Calu3 (cell line): ENCODE results near the gene DPP6. TPM values are rescaled to one million over a fixed set of nuclear protein-coding genes. Genes with fewer than 3 reads are reported as not detected.

ENCODE experiments used
- BruUV-seq: library from RNA; stranded (reverse); fragments of 400-500 nt; replicated peaks from 2 replicates; lab custom pipeline; 2021; lab: Mats Ljungman, UMichigan
- CTCF ChIA-PET: fragments of 300-600 bp; sonication (Branson Sonifier 250); formaldehyde crosslinking; loops from one replicate; lab custom pipeline; 2022; ENCODE audit warnings: antibody characterized with exemption; lab: Charles Lee
- DNase-seq: peaks from one replicate; pipeline ENCODE4 v3.0.0; 2022
- H3K27ac Mint-ChIP-seq: one replicate; pipeline ENCODE4 v1.8.0; 2022; ENCODE audit warnings: mixed read lengths; ENCODE audit not compliant: unreplicated experiment
- H3K27me3 Mint-ChIP-seq: one replicate; pipeline ENCODE4 v1.8.0; 2022; ENCODE audit warnings: mixed read lengths; ENCODE audit not compliant: unreplicated experiment
- H3K36me3 Mint-ChIP-seq: one replicate; pipeline ENCODE4 v1.8.0; 2022; ENCODE audit warnings: mild to moderate bottlenecking, moderate library complexity, mixed read lengths; ENCODE audit not compliant: insufficient read depth, unreplicated experiment
- H3K4me1 Mint-ChIP-seq: one replicate; pipeline ENCODE4 v1.8.0; 2022; ENCODE audit warnings: mild to moderate bottlenecking, low read depth, mixed read lengths; ENCODE audit not compliant: unreplicated experiment
- H3K4me3 Mint-ChIP-seq: one replicate; pipeline ENCODE4 v1.8.0; 2022; ENCODE audit warnings: mild to moderate bottlenecking, low read depth, moderate library complexity, mixed read lengths; ENCODE audit not compliant: unreplicated experiment
- H3K9me3 Mint-ChIP-seq: one replicate; pipeline ENCODE4 v1.8.0; 2022; ENCODE audit warnings: low read depth, mixed read lengths; ENCODE audit not compliant: unreplicated experiment
- CTCF ChIP-seq: fragments of 200-600 bp; IDR thresholded peaks from one replicate; pipeline ENCODE4 v1.8.0; 2022; ENCODE audit warnings: antibody characterized with exemption; ENCODE audit not compliant: unreplicated experiment
- intact Hi-C: fragments of 100-400 bp; cut with micrococcal nuclease; formaldehyde crosslinking; loops from one replicate; pipeline ENCODE4 v1.10.0; 2022; ENCODE audit not compliant: unreplicated experiment
- total RNA-seq: library from RNA; stranded (reverse); gene quantifications from 2 replicates; pipeline ENCODE4 v1.2.3, GENCODE V29; 2022

The DPP6 gene
- total RNA-seq, 1 experiment from 2014 or later: not detected

GRCh38 chr7:154299736-154300135 is 247.5 kb downstream of the DPP6 start:
- no peaks in the 10 kb centered on the region for H3K27me3 Mint-ChIP-seq
- intact Hi-C loops: no loop called here
- H3K4me3 Mint-ChIP-seq: no peak overlapping the region
- no peaks in the 10 kb centered on the region for H3K36me3 Mint-ChIP-seq
- CTCF ChIA-PET: no interaction called here
- H3K27ac Mint-ChIP-seq: no peak overlapping the region
- BruUV-seq: no TSS peak
- peaks cover 15% of the 10 kb centered on the region for H3K9me3 Mint-ChIP-seq
- no peaks in the 10 kb centered on the region for H3K4me1 Mint-ChIP-seq
- TF ChIP-seq CTCF: no peak
- no peak for DNase-seq

GRCh38 chr7:154302380-154302779 is 250.2 kb downstream of the DPP6 start:
- DNase-seq: no peak
- no TSS peak for BruUV-seq
- peaks cover 17% of the 10 kb centered on the region for H3K9me3 Mint-ChIP-seq
- no peaks in the 10 kb centered on the region for H3K36me3 Mint-ChIP-seq
- H3K27ac Mint-ChIP-seq: no peak overlapping the region
- no peaks in the 10 kb centered on the region for H3K4me1 Mint-ChIP-seq
- no peaks in the 10 kb centered on the region for H3K27me3 Mint-ChIP-seq
- intact Hi-C loops: no loop called here
- H3K4me3 Mint-ChIP-seq: no peak overlapping the region
- TF ChIP-seq CTCF: no peak
- CTCF ChIA-PET: no interaction called here

DNA sequence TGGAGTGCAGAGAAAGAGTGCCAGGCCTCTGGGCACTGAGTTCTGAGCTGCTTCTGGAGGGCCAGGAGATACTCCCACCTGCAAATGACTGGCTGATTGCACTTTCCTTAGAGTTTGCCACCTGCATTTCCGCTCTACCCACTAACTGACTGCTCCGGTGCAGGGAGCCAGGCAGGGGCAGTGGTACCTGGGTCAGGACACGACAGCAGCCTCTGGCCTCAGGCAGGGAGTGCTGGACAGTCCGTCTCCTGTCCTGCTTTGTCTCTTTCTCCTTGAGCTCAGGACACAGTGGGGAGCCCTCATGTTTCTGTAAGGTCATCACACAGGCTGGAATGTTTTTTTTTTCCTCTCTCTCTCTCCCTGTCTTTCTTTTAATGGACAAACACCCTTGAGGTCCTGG is 252.0 kb downstream of the DPP6 start:
- Mint-ChIP-seq H3K4me3 (no peak overlapping the region), H3K9me3 (peaks cover 13% of the 10 kb centered on the region), H3K27ac (no peak overlapping the region), H3K4me1 (no peaks in the 10 kb centered on the region), H3K27me3 (no peaks in the 10 kb centered on the region), H3K36me3 (no peaks in the 10 kb centered on the region)
- CTCF ChIA-PET: no interaction called here
- TF ChIP-seq CTCF: no peak
- no peak for DNase-seq
- intact Hi-C loops: no loop called here
- no TSS peak for BruUV-seq

DNA sequence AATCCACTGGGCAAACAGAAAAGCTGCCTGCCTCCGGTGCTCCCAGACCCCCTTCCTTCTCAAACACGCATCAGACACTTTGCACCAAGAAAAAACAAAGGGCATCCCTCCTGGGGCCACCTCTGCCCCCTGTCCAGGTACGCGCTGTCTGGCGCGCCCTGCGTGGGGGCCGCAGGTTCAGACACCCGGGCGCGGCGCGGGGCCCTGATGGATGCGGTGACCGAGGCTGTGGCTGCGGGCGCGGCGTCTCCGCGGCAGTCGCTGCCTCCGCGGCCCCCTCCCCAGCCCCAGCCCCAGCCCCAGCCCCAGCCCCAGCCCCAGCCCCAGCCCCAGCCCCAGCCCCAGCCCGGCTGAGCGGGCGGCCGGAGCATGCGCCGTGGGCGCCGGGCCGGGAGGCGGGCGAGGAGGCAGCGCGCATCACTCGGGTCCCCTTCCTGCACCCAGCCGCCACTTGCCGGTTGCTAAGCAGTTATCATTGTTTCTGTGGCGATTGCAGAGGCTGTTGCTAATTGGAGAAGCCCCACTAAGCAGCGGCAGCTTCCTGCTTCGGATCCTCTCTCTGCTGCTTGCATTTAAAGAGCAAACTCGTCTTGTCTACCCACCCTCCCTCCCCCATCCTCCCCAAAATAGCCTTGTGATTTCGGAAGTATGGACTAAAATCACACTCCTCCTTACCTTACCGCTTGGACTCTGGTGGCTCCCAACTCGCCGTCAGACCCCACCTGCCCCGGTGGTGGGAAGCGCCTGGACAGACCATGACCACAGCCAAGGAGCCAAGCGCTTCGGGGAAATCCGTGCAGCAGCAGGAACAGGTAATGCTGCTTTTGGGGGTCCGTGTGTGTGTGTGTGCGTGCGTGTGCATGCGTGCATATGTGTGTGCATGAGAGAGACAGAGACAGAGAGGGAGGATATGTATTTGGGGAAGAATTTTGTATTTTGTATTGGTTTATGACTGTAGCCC is 252.8 kb downstream of the DPP6 start:
- no peak for DNase-seq
- Mint-ChIP-seq H3K27me3 (no peaks in the 10 kb centered on the region), H3K27ac (no peak overlapping the region), H3K4me3 (no peak overlapping the region), H3K4me1 (no peaks in the 10 kb centered on the region), H3K9me3 (peaks cover 17% of the 10 kb centered on the region), H3K36me3 (no peaks in the 10 kb centered on the region)
- no peak for TF ChIP-seq CTCF
- intact Hi-C loops: no loop called here
- CTCF ChIA-PET: no interaction called here
- BruUV-seq: no TSS peak
